ENCODE data around the gene LHFPL3.
"Not testable (repeated sequence)": the region's sequence is repeated elsewhere in the genome, so short reads cannot be mapped to it uniquely, and the experiment has no call there.

Gene LHFPL3

GRCh38 chr7:104482362-104483037 lies 154.1 kb downstream of the LHFPL3 start:
- no peak for DNase-seq (ENCODE audit: low read depth in 1 of 2, low spot score in 1 of 2)

GRCh38 chr7:104486931-104487330 lies 158.5 kb downstream of the LHFPL3 start:
- no peak for DNase-seq (ENCODE audit: low read depth in 1 of 2, low spot score in 1 of 2)

- no peak for DNase-seq (ENCODE audit: low read depth in 1 of 2, low spot score in 1 of 2)
These were observed 159.2 kb downstream of the LHFPL3 start for GRCh38 chr7:104487642-104488041.

- no peak for DNase-seq (ENCODE audit: low read depth in 1 of 2, low spot score in 1 of 2)
These were observed 169.1 kb downstream of the LHFPL3 start for GRCh38 chr7:104497379-104497967.

GRCh38 chr7:104499975-104500374 lies 171.6 kb downstream of the LHFPL3 start:
- no peak for DNase-seq (ENCODE audit: low read depth in 1 of 2, low spot score in 1 of 2)

GRCh38 chr7:104509874-104510273 lies 181.5 kb downstream of the LHFPL3 start:
- no peak for DNase-seq (ENCODE audit: low read depth in 1 of 2, low spot score in 1 of 2)

- no peak for DNase-seq (ENCODE audit: low read depth in 1 of 2, low spot score in 1 of 2)
These were observed 196.4 kb downstream of the LHFPL3 start for GRCh38 chr7:104524853-104525252.

GRCh38 chr7:104528142-104528541 lies 199.7 kb downstream of the LHFPL3 start:
- no peak for DNase-seq (ENCODE audit: low read depth in 1 of 2, low spot score in 1 of 2)

GRCh38 chr7:104529567-104529966 lies 201.2 kb downstream of the LHFPL3 start:
- no peak for DNase-seq (ENCODE audit: low read depth in 1 of 2, low spot score in 1 of 2)

GRCh38 chr7:104530251-104530650 lies 201.8 kb downstream of the LHFPL3 start:
- DNase-seq (ENCODE audit: low read depth in 1 of 2, low spot score in 1 of 2): no peak

GRCh38 chr7:104534149-104534548 lies 205.7 kb downstream of the LHFPL3 start:
- DNase-seq (ENCODE audit: low read depth in 1 of 2, low spot score in 1 of 2): no peak

- DNase-seq (ENCODE audit: low read depth in 1 of 2, low spot score in 1 of 2): no peak
These were observed 207.4 kb downstream of the LHFPL3 start for GRCh38 chr7:104535841-104536240.

GRCh38 chr7:104536956-104537355 lies 208.6 kb downstream of the LHFPL3 start:
- DNase-seq (ENCODE audit: low read depth in 1 of 2, low spot score in 1 of 2): no peak

- no peak for DNase-seq (ENCODE audit: low read depth in 1 of 2, low spot score in 1 of 2)
These were observed 209.7 kb downstream of the LHFPL3 start for GRCh38 chr7:104538152-104538551.

- no peak for DNase-seq (ENCODE audit: low read depth in 1 of 2, low spot score in 1 of 2)
These were observed 213.5 kb downstream of the LHFPL3 start for GRCh38 chr7:104541897-104542296.

- no peak for DNase-seq (ENCODE audit: low read depth in 1 of 2, low spot score in 1 of 2)
These were observed 220.5 kb downstream of the LHFPL3 start for GRCh38 chr7:104548861-104549260.

GRCh38 chr7:104550362-104550761 lies 222.0 kb downstream of the LHFPL3 start:
- no peak for DNase-seq (ENCODE audit: low read depth in 1 of 2, low spot score in 1 of 2)

- no peak for DNase-seq (ENCODE audit: low read depth in 1 of 2, low spot score in 1 of 2)
These were observed 222.8 kb downstream of the LHFPL3 start for GRCh38 chr7:104551226-104551625.

GRCh38 chr7:104552102-104552501 lies 223.7 kb downstream of the LHFPL3 start:
- peak in 1 of 2 donors; percentile 4 for DNase-seq (ENCODE audit: low read depth in 1 of 2, low spot score in 1 of 2)

- DNase-seq (ENCODE audit: low read depth in 1 of 2, low spot score in 1 of 2): no peak
These were observed 224.7 kb downstream of the LHFPL3 start for GRCh38 chr7:104553074-104553473.

GRCh38 chr7:104563350-104563901 lies 235.0 kb downstream of the LHFPL3 start:
- DNase-seq (ENCODE audit: low read depth in 1 of 2, low spot score in 1 of 2): not testable (repeated sequence)

GRCh38 chr7:104569751-104570150 lies 241.3 kb downstream of the LHFPL3 start:
- DNase-seq (ENCODE audit: low read depth in 1 of 2, low spot score in 1 of 2): no peak

GRCh38 chr7:104572554-104572953 lies 244.2 kb downstream of the LHFPL3 start:
- DNase-seq (ENCODE audit: low read depth in 1 of 2, low spot score in 1 of 2): no peak
